HEK293T (cell line): Measurements from ENCODE around the gene DHRSX.

Experiments used
- FOXA1 ChIP-seq: fragments of 450-650 bp; IDR thresholded peaks from 2 replicates; pipeline ENCODE4 v1.6.1; 2016; ENCODE audit warnings: mild to moderate bottlenecking
- FOXM1 ChIP-seq: fragments of 450-650 bp; IDR thresholded peaks from 2 replicates; pipeline ENCODE4 v1.6.1; 2017; ENCODE audit warnings: mild to moderate bottlenecking, borderline replicate concordance
- NFRKB ChIP-seq: fragments of 450-650 bp; IDR thresholded peaks from 2 replicates; pipeline ENCODE4 v1.6.1; 2016; ENCODE audit warnings: mild to moderate bottlenecking, moderate library complexity
- PKNOX1 ChIP-seq: fragments of 450-650 bp; IDR thresholded peaks from 2 replicates; pipeline ENCODE4 v1.6.1; 2016
- SP1 ChIP-seq: fragments of 450-650 bp; IDR thresholded peaks from 2 replicates; pipeline ENCODE4 v1.6.1; 2017
- TARDBP ChIP-seq: fragments of 450-650 bp; IDR thresholded peaks from 2 replicates; pipeline ENCODE4 v1.6.1; 2016

GRCh38 chrX:2540426-2540947 lies 39.7 kb upstream of the DHRSX start:
- no peak for TF ChIP-seq TARDBP
- no peak for TF ChIP-seq NFRKB
- TF ChIP-seq FOXA1 = no peak
- no peak for TF ChIP-seq FOXM1
- TF ChIP-seq PKNOX1 = no peak
- TF ChIP-seq SP1 = no peak
